OCI-LY7 (cell line): ENCODE results near the gene CTU2. TPM values are rescaled to one million over a fixed set of nuclear protein-coding genes. Genes with fewer than 3 reads are reported as not detected.
"Not testable (repeated sequence)": the region's sequence is repeated elsewhere in the genome, so short reads cannot be mapped to it uniquely, and the experiment has no call there.

Experiments
- BruUV-seq: library from RNA; stranded (reverse); fragments of 400-500 nt; replicated peaks from 2 replicates; lab custom pipeline; 2021; lab: Mats Ljungman, UMichigan
- CTCF ChIA-PET: fragments of 300-600 bp; sonication (Branson Sonifier 250); formaldehyde crosslinking; loops from one replicate; lab custom pipeline; 2022; ENCODE audit warnings: antibody characterized with exemption; ENCODE audit not compliant: unreplicated experiment; lab: Charles Lee
- POLR2A ChIA-PET: fragments of 300-600 bp; sonication (Branson Sonifier 250); formaldehyde crosslinking; loops from one replicate; lab custom pipeline; 2022; ENCODE audit warnings: antibody characterized with exemption; lab: Charles Lee
- DNase-seq: peaks from one replicate; pipeline ENCODE4 v3.0.0-alpha.2; 2015; ENCODE audit warnings: low spot score
- H2AFZ ChIP-seq: fragments of 200-600 bp; sonication (generic), shearing (Covaris generic); 2 replicates; pipeline ENCODE4 v1.6.1; 2014; ENCODE audit warnings: mild to moderate bottlenecking, antibody characterized with exemption, low read length, moderate library complexity
- H3K27ac ChIP-seq: fragments of 200-600 bp; sonication (generic); 2 replicates; pipeline ENCODE4 v1.5.1; 2014; ENCODE audit warnings: mixed run types, low read depth, mild to moderate bottlenecking, moderate library complexity, low read length, inconsistent platforms; ENCODE audit not compliant: poor library complexity, severe bottlenecking
- H3K36me3 ChIP-seq: fragments of 200-600 bp; sonication (generic); 2 replicates; pipeline ENCODE4 v1.6.1; 2014; ENCODE audit warnings: mild to moderate bottlenecking, antibody characterized with exemption, low read length, moderate library complexity, mixed read lengths; ENCODE audit not compliant: insufficient read depth
- H3K4me1 ChIP-seq: fragments of 200-600 bp; sonication (generic); 2 replicates; pipeline ENCODE4 v1.5.1; 2014; ENCODE audit warnings: mild to moderate bottlenecking, low read length; ENCODE audit not compliant: insufficient read depth, poor library complexity, severe bottlenecking
- H3K4me2 ChIP-seq: fragments of 200-600 bp; sonication (generic); 2 replicates; pipeline ENCODE4 v1.6.1; 2014; ENCODE audit warnings: mild to moderate bottlenecking, low read length
- H3K4me3 ChIP-seq: fragments of 200-600 bp; sonication (generic); 2 replicates; pipeline ENCODE4 v1.5.1; 2014; ENCODE audit warnings: mild to moderate bottlenecking, low read depth, low read length; ENCODE audit not compliant: poor library complexity, severe bottlenecking
- H3K79me2 ChIP-seq: fragments of 200-600 bp; sonication (generic); 2 replicates; pipeline ENCODE4 v1.6.1; 2016; ENCODE audit warnings: low read depth, mild to moderate bottlenecking, low read length, moderate library complexity, mixed read lengths; ENCODE audit not compliant: insufficient read depth
- H3K9me2 ChIP-seq: fragments of 200-600 bp; sonication (generic); 2 replicates; pipeline ENCODE4 v1.6.1; 2016; ENCODE audit warnings: mild to moderate bottlenecking, low read length, mixed read lengths; ENCODE audit not compliant: insufficient read depth
- H3K9me3 ChIP-seq: fragments of 200-600 bp; sonication (generic); 2 replicates; pipeline ENCODE4 v1.6.1; 2014; ENCODE audit warnings: mild to moderate bottlenecking, mixed run types, low read length, mixed read lengths
- H4K20me1 ChIP-seq: fragments of 200-600 bp; sonication (generic); 2 replicates; pipeline ENCODE4 v1.6.1; 2014; ENCODE audit warnings: mild to moderate bottlenecking, antibody characterized with exemption, low read length, moderate library complexity, mixed read lengths; ENCODE audit not compliant: insufficient read depth
- EZH2phosphoT487 ChIP-seq: fragments of 200-600 bp; sonication (generic); IDR thresholded peaks from 2 replicates; pipeline ENCODE4 v1.6.1; 2018; ENCODE audit warnings: low read depth, borderline replicate concordance, mild to moderate bottlenecking, mixed run types, antibody characterized with exemption, low read length, moderate library complexity, mixed read lengths
- intact Hi-C: fragments of 100-400 bp; cut with micrococcal nuclease; formaldehyde crosslinking; loops from one replicate; pipeline ENCODE4 v1.10.0; 2022; ENCODE audit not compliant: unreplicated experiment
- total RNA-seq, 2 experiments: library from RNA; depleted of rRNA in 1 of 2; stranded (reverse); fragments of >200 nt in 1 of 2; shearing (Covaris generic) in 1 of 2; gene quantifications; 2 replicates each; pipeline ENCODE4 v1.2.3, GENCODE V29; 2014 to 2022
- TF ChIP-seq, protein P1 (sequence below): fragments of 200-600 bp; sonication (generic); conservative IDR thresholded peaks from 2 replicates; pipeline ENCODE4 v1.5.1; 2014; ENCODE audit warnings: mild to moderate bottlenecking, antibody characterized with exemption, low read length, moderate library complexity, mixed read lengths

CTU2 gene
- total RNA-seq, 2 experiments from 2014 or later, result 21.9 to 24.4 TPM

DNA sequence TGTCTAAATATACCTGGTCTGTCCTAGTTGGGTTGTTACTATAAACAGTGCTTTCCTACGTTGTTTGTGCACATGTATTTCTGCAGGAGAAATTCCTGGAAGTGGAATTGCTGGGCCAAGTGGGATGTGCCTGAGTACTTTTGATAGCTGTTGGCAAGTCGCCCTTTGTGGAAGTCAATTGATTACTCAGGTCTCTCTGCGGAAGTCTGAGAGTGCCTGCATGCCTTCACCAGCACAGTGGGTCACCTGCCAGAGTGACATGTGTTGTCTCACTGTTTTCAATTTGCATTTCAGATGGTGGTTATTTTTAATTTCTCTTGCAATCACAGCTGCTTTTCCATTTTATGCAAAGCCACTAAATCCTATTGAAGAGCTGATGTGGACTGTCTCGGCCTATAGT lies 41.2 kb upstream of the CTU2 start:
- POLR2A ChIA-PET, result interaction anchor here (0.7 to 1.9 kb wide), 4 partner anchors 10 to 494 kb away, joined by 3 to 11 read pairs (median 5); partner anchors contain the start of gene ZC3H18
- no TSS peak for BruUV-seq
- Histone ChIP-seq H4K20me1 (no peaks in the 10 kb centered on the region), H3K9me2 (no peaks in the 10 kb centered on the region), H3K36me3 (peaks cover 20% of the 10 kb centered on the region), H3K9me3 (no peaks in the 10 kb centered on the region), H2AFZ (no peak overlapping the region; the same call in 1 of the 2 replicates), H3K4me1 (peaks cover 31% of the 10 kb centered on the region), H3K79me2 (peaks cover 33% of the 10 kb centered on the region; the same call in 1 of the 2 replicates), H3K27ac (peak overlapping the region; percentile 88), H3K4me3 (peak overlapping the region; percentile 86), H3K4me2 (peak overlapping the region; percentile 79)
- TF ChIP-seq EZH2phosphoT487, result no peak
- intact Hi-C loops, result loop anchor here (10.0 kb wide), 1 partner anchor 210 kb away; the partner anchor contains the start of gene ZFPM1
- CTCF ChIA-PET, result interaction anchor here (1.6 kb wide), 1 partner anchor 10 kb away, joined by 4 read pairs; no protein-coding TSS in a partner anchor
- peak; percentile 87 for DNase-seq

- CTCF ChIA-PET, result interaction anchor here (1.6 kb wide), 1 partner anchor 9 kb away, joined by 4 read pairs; no protein-coding TSS in a partner anchor
Observed at GRCh38 chr16:88665570-88665969, 40.7 kb upstream of the CTU2 start.

GRCh38 chr16:88667461-88667860 lies 38.8 kb upstream of the CTU2 start:
- BruUV-seq, result no TSS peak
- no peak for DNase-seq
- H3K79me2 ChIP-seq, result peaks cover 10% of the 10 kb centered on the region; the same call in 1 of the 2 replicates
- H2AFZ ChIP-seq, result no peak overlapping the region
- no peak overlapping the region for H3K27ac ChIP-seq
- POLR2A ChIA-PET, result no interaction called here
- intact Hi-C loops, result loop anchor here (10.0 kb wide), 1 partner anchor 213 kb away; the partner anchor contains the start of gene ZFPM1
- H3K4me3 ChIP-seq, result no peak overlapping the region
- H3K4me1 ChIP-seq, result peaks cover 22% of the 10 kb centered on the region
- no peaks in the 10 kb centered on the region for H4K20me1 ChIP-seq
- no peak overlapping the region for H3K4me2 ChIP-seq
- peaks cover 18% of the 10 kb centered on the region for H3K36me3 ChIP-seq
- no peaks in the 10 kb centered on the region for H3K9me2 ChIP-seq
- no peaks in the 10 kb centered on the region for H3K9me3 ChIP-seq
- no peak for TF ChIP-seq EZH2phosphoT487
- TF ChIP-seq, protein P1, sequence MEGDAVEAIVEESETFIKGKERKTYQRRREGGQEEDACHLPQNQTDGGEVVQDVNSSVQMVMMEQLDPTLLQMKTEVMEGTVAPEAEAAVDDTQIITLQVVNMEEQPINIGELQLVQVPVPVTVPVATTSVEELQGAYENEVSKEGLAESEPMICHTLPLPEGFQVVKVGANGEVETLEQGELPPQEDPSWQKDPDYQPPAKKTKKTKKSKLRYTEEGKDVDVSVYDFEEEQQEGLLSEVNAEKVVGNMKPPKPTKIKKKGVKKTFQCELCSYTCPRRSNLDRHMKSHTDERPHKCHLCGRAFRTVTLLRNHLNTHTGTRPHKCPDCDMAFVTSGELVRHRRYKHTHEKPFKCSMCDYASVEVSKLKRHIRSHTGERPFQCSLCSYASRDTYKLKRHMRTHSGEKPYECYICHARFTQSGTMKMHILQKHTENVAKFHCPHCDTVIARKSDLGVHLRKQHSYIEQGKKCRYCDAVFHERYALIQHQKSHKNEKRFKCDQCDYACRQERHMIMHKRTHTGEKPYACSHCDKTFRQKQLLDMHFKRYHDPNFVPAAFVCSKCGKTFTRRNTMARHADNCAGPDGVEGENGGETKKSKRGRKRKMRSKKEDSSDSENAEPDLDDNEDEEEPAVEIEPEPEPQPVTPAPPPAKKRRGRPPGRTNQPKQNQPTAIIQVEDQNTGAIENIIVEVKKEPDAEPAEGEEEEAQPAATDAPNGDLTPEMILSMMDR, result no peak
- CTCF ChIA-PET, result no interaction called here

More at GRCh38 chr16:88665570-88665969, 40.7 kb upstream of the CTU2 start:
- peak overlapping the region; percentile 86 for H3K4me3 ChIP-seq
- POLR2A ChIA-PET, result interaction anchor here (0.6 to 1.9 kb wide), 7 partner anchors 9 to 494 kb away, joined by 3 to 11 read pairs (median 3); partner anchors contain the start of gene ZC3H18
- no peak overlapping the region; the same call in 1 of the 2 replicates for H2AFZ ChIP-seq
- no peaks in the 10 kb centered on the region for H4K20me1 ChIP-seq
- H3K4me1 ChIP-seq, result peaks cover 31% of the 10 kb centered on the region
- H3K4me2 ChIP-seq, result peak overlapping the region; percentile 79
- H3K9me2 ChIP-seq, result no peaks in the 10 kb centered on the region
- intact Hi-C loops, result loop anchor here (10.0 kb wide), 1 partner anchor 211 kb away; the partner anchor contains the start of gene ZFPM1
- TSS peak; percentile 67 for BruUV-seq
- TF ChIP-seq EZH2phosphoT487, result no peak
- no peaks in the 10 kb centered on the region for H3K9me3 ChIP-seq
- DNase-seq, result no peak
- peaks cover 18% of the 10 kb centered on the region for H3K36me3 ChIP-seq
- H3K27ac ChIP-seq, result peak overlapping the region; percentile 88
- H3K79me2 ChIP-seq, result peaks cover 29% of the 10 kb centered on the region; the same call in 1 of the 2 replicates

- BruUV-seq, H2AFZ ChIP-seq, H3K27ac ChIP-seq, H3K4me3 ChIP-seq, H3K79me2 ChIP-seq, CTCF ChIA-PET, DNase-seq, H3K9me2 ChIP-seq, H3K4me2 ChIP-seq, POLR2A ChIA-PET, H4K20me1 ChIP-seq, H3K9me3 ChIP-seq: not testable (repeated sequence)
- intact Hi-C loops, result loop anchor here (10.0 kb wide), 1 partner anchor 215 kb away; the partner anchor contains the start of gene ZFPM1
- H3K36me3 ChIP-seq, result peaks cover 22% of the 10 kb centered on the region
- H3K4me1 ChIP-seq, result peaks cover 15% of the 10 kb centered on the region
Observed at GRCh38 chr16:88669493-88669892, 36.8 kb upstream of the CTU2 start.
